ENCODE measurements around the gene PRIMA1.

Gene PRIMA1

GRCh38 chr14:93829839-93830481 lies 41.7 kb upstream of the PRIMA1 start:
- no peak overlapping the region for H3K27ac ChIP-seq
- no peak overlapping the region for H2AFZ ChIP-seq
- no peak for TF ChIP-seq CTCF (IDR thresholded peaks at IDR 0.05)

GRCh38 chr14:93825235-93825553 lies 36.9 kb upstream of the PRIMA1 start:
- no peaks in the 10 kb centered on the region for H3K27me3 ChIP-seq (ENCODE audit: control insufficient read depth, insufficient read depth, low read length)
- H3K9me3 ChIP-seq (ENCODE audit: control insufficient read depth, low read length), result no peaks in the 10 kb centered on the region
- H3K4me1 ChIP-seq, result no peaks in the 10 kb centered on the region
- H3K4me3 ChIP-seq (ENCODE audit: low read depth, low read length), result no peak overlapping the region
- no peak overlapping the region for H3K4me2 ChIP-seq (ENCODE audit: low read length)
- no peaks in the 10 kb centered on the region for H3K79me2 ChIP-seq
- no peak overlapping the region for H3K27ac ChIP-seq
- TF ChIP-seq CTCF (IDR thresholded peaks at IDR 0.05), result no peak
- H3K36me3 ChIP-seq (ENCODE audit: control insufficient read depth, insufficient read depth, low read length), result no peaks in the 10 kb centered on the region
- no peak overlapping the region for H3K9ac ChIP-seq
- no peak overlapping the region for H2AFZ ChIP-seq

More at GRCh38 chr14:93829839-93830481, 41.7 kb upstream of the PRIMA1 start:
- Histone ChIP-seq H3K4me2 (ENCODE audit: low read length) (no peak overlapping the region), H3K79me2 (no peaks in the 10 kb centered on the region), H3K4me1 (no peaks in the 10 kb centered on the region), H3K9me3 (ENCODE audit: control insufficient read depth, low read length) (no peaks in the 10 kb centered on the region), H3K4me3 (ENCODE audit: low read depth, low read length) (no peak overlapping the region), H3K27me3 (ENCODE audit: control insufficient read depth, insufficient read depth, low read length) (no peaks in the 10 kb centered on the region), H3K36me3 (ENCODE audit: control insufficient read depth, insufficient read depth, low read length) (no peaks in the 10 kb centered on the region), H3K9ac (no peak overlapping the region)

GRCh38 chr14:93824518-93825234 lies 36.4 kb upstream of the PRIMA1 start:
- TF ChIP-seq CTCF (IDR thresholded peaks at IDR 0.05), result no peak

GRCh38 chr14:93824076-93824475 lies 35.8 kb upstream of the PRIMA1 start:
- no peak overlapping the region for H3K4me3 ChIP-seq (ENCODE audit: low read depth, low read length)
- H2AFZ ChIP-seq, result no peak overlapping the region
- H3K9me3 ChIP-seq (ENCODE audit: control insufficient read depth, low read length), result no peaks in the 10 kb centered on the region
- H3K9ac ChIP-seq, result no peak overlapping the region
- no peaks in the 10 kb centered on the region for H3K4me1 ChIP-seq
- H3K27me3 ChIP-seq (ENCODE audit: control insufficient read depth, insufficient read depth, low read length), result no peaks in the 10 kb centered on the region
- no peaks in the 10 kb centered on the region for H3K79me2 ChIP-seq
- H3K36me3 ChIP-seq (ENCODE audit: control insufficient read depth, insufficient read depth, low read length), result no peaks in the 10 kb centered on the region
- no peak overlapping the region for H3K4me2 ChIP-seq (ENCODE audit: low read length)
- no peak for TF ChIP-seq CTCF (IDR thresholded peaks at IDR 0.05)
- no peak overlapping the region for H3K27ac ChIP-seq

More at GRCh38 chr14:93824518-93825234, 36.4 kb upstream of the PRIMA1 start:
- H3K9me3 ChIP-seq (ENCODE audit: control insufficient read depth, low read length), result no peaks in the 10 kb centered on the region
- H3K27ac ChIP-seq, result no peak overlapping the region
- H2AFZ ChIP-seq, result no peak overlapping the region
- H3K4me3 ChIP-seq (ENCODE audit: low read depth, low read length), result no peak overlapping the region
- no peak overlapping the region for H3K9ac ChIP-seq
- H3K4me2 ChIP-seq (ENCODE audit: low read length), result no peak overlapping the region
- H3K79me2 ChIP-seq, result no peaks in the 10 kb centered on the region
- no peaks in the 10 kb centered on the region for H3K27me3 ChIP-seq (ENCODE audit: control insufficient read depth, insufficient read depth, low read length)
- no peaks in the 10 kb centered on the region for H3K4me1 ChIP-seq
- no peaks in the 10 kb centered on the region for H3K36me3 ChIP-seq (ENCODE audit: control insufficient read depth, insufficient read depth, low read length)

- H2AFZ ChIP-seq, result no peak overlapping the region
- no peak overlapping the region for H3K4me3 ChIP-seq (ENCODE audit: low read depth, low read length)
- H3K9ac ChIP-seq, result no peak overlapping the region
- no peaks in the 10 kb centered on the region for H3K9me3 ChIP-seq (ENCODE audit: control insufficient read depth, low read length)
- H3K27me3 ChIP-seq (ENCODE audit: control insufficient read depth, insufficient read depth, low read length), result no peaks in the 10 kb centered on the region
- no peak overlapping the region for H3K4me2 ChIP-seq (ENCODE audit: low read length)
- no peak for TF ChIP-seq CTCF (IDR thresholded peaks at IDR 0.05)
- H3K79me2 ChIP-seq, result no peaks in the 10 kb centered on the region
- H3K4me1 ChIP-seq, result no peaks in the 10 kb centered on the region
- H3K27ac ChIP-seq, result no peak overlapping the region
- H3K36me3 ChIP-seq (ENCODE audit: control insufficient read depth, insufficient read depth, low read length), result no peaks in the 10 kb centered on the region
Measured at GRCh38 chr14:93821051-93821450, 32.8 kb upstream of the PRIMA1 start.
